DOHH2 (cell line): ENCODE measurements around the gene UBFD1.
"Not testable (repeated sequence)": the region's sequence is repeated elsewhere in the genome, so short reads cannot be mapped to it uniquely, and the experiment has no call there.

ENCODE experiments used
- H3F3A ChIP-seq: fragments of 200-600 bp; sonication (generic), shearing (Covaris generic); 2 replicates; pipeline ENCODE4 v1.6.0; 2016; ENCODE audit warnings: antibody characterized with exemption, mild to moderate bottlenecking; ENCODE audit not compliant: control insufficient read depth, insufficient read depth
- H3K27ac ChIP-seq: fragments of 200-600 bp; sonication (generic); 2 replicates; pipeline ENCODE4 v1.5.1; 2014; ENCODE audit warnings: low read depth, mild to moderate bottlenecking, low read length, moderate library complexity
- H3K27me3 ChIP-seq: fragments of 200-600 bp; sonication (generic); 2 replicates; pipeline ENCODE4 v1.6.1; 2014; ENCODE audit warnings: mild to moderate bottlenecking, low read length, mixed read lengths; ENCODE audit not compliant: control insufficient read depth
- H3K36me3 ChIP-seq: fragments of 200-600 bp; sonication (generic); 2 replicates; pipeline ENCODE4 v1.6.1; 2014; ENCODE audit warnings: mild to moderate bottlenecking, low read length, moderate library complexity, mixed read lengths; ENCODE audit not compliant: control insufficient read depth
- H3K4me1 ChIP-seq: fragments of 200-600 bp; sonication (generic); 2 replicates; pipeline ENCODE4 v1.6.1; 2014; ENCODE audit warnings: mild to moderate bottlenecking, low read length, mixed read lengths; ENCODE audit not compliant: control insufficient read depth
- H3K4me2 ChIP-seq: fragments of 200-600 bp; sonication (generic); 2 replicates; pipeline ENCODE4 v1.6.0; 2014; ENCODE audit warnings: mild to moderate bottlenecking, low read length, moderate library complexity
- H3K4me3 ChIP-seq: fragments of 200-600 bp; sonication (generic); 2 replicates; pipeline ENCODE4 v1.5.1; 2014; ENCODE audit warnings: mild to moderate bottlenecking, low read length, mixed read lengths
- H3K79me2 ChIP-seq: fragments of 200-600 bp; sonication (generic); 2 replicates; pipeline ENCODE4 v1.6.1; 2014; ENCODE audit warnings: mild to moderate bottlenecking, low read length, mixed read lengths; ENCODE audit not compliant: control insufficient read depth
- H3K9me2 ChIP-seq: fragments of 200-600 bp; sonication (generic); replicated peaks from 2 replicates; pipeline ENCODE4 v1.6.1; 2014; ENCODE audit warnings: mild to moderate bottlenecking, low read length, mixed read lengths; ENCODE audit not compliant: control insufficient read depth
- H3K9me3 ChIP-seq: fragments of 200-600 bp; sonication (generic); 2 replicates; pipeline ENCODE4 v1.6.1; 2014; ENCODE audit warnings: antibody characterized with exemption, low read length, mixed read lengths; ENCODE audit not compliant: control insufficient read depth, insufficient read depth
- H4K20me1 ChIP-seq: fragments of 200-600 bp; sonication (generic); 2 replicates; pipeline ENCODE4 v1.6.0; 2014; ENCODE audit warnings: low read depth, mild to moderate bottlenecking, antibody characterized with exemption, low read length, moderate library complexity; ENCODE audit not compliant: control insufficient read depth, insufficient read depth
- CTCF ChIP-seq: fragments of 200-600 bp; sonication (generic); IDR thresholded peaks from one replicate; pipeline ENCODE4 v1.5.1; 2014; ENCODE audit warnings: antibody characterized with exemption, mild to moderate bottlenecking, low read depth, low read length; ENCODE audit not compliant: poor library complexity, severe bottlenecking
- EZH2phosphoT487 ChIP-seq: fragments of 200-600 bp; sonication (generic); IDR thresholded peaks from 2 replicates; pipeline ENCODE4 v1.6.1; 2017; ENCODE audit warnings: borderline replicate concordance, mild to moderate bottlenecking, antibody characterized with exemption, low read length, moderate library complexity, mixed read lengths

The UBFD1 gene

GRCh38 chr16:23607726-23608125 lies 50.2 kb downstream of the UBFD1 start:
- Histone ChIP-seq H3K9me2 (no peaks in the 10 kb centered on the region), H3K36me3 (peaks cover 23% of the 10 kb centered on the region), H3F3A (no peaks in the 10 kb centered on the region), H3K4me1 (no peaks in the 10 kb centered on the region), H3K27me3 (no peaks in the 10 kb centered on the region), H3K4me2 (no peak overlapping the region), H3K27ac (no peak overlapping the region), H3K79me2 (no peaks in the 10 kb centered on the region), H3K4me3 (no peak overlapping the region), H3K9me3 (no peaks in the 10 kb centered on the region), H4K20me1 (no peaks in the 10 kb centered on the region)
- TF ChIP-seq CTCF (no peak), EZH2phosphoT487 (no peak)

- H4K20me1 ChIP-seq: no peaks in the 10 kb centered on the region
- H3K4me3 ChIP-seq: no peak overlapping the region
- H3K4me2 ChIP-seq: no peak overlapping the region
- H3K4me1 ChIP-seq: no peaks in the 10 kb centered on the region
- no peak overlapping the region for H3K27ac ChIP-seq
- H3F3A ChIP-seq: no peaks in the 10 kb centered on the region
- no peaks in the 10 kb centered on the region for H3K27me3 ChIP-seq
- no peaks in the 10 kb centered on the region for H3K9me3 ChIP-seq
- TF ChIP-seq EZH2phosphoT487 (no peak), CTCF (no peak)
- no peaks in the 10 kb centered on the region for H3K9me2 ChIP-seq
- no peaks in the 10 kb centered on the region for H3K79me2 ChIP-seq
- H3K36me3 ChIP-seq: peaks cover 19% of the 10 kb centered on the region
Measured at GRCh38 chr16:23608194-23608593, 50.7 kb downstream of the UBFD1 start.

GRCh38 chr16:23609929-23610328 lies 52.4 kb downstream of the UBFD1 start:
- H3K27me3 ChIP-seq: no peaks in the 10 kb centered on the region

GRCh38 chr16:23610905-23611304 lies 53.4 kb downstream of the UBFD1 start:
- H3K9me2 ChIP-seq, H3K27ac ChIP-seq, H3K27me3 ChIP-seq, H3K9me3 ChIP-seq, H3K79me2 ChIP-seq, H3K4me1 ChIP-seq, H3K4me2 ChIP-seq, H4K20me1 ChIP-seq, H3F3A ChIP-seq, H3K4me3 ChIP-seq: not testable (repeated sequence)
- peaks cover 15% of the 10 kb centered on the region for H3K36me3 ChIP-seq

More at GRCh38 chr16:23609929-23610328, 52.4 kb downstream of the UBFD1 start:
- no peaks in the 10 kb centered on the region for H4K20me1 ChIP-seq
- H3K9me2 ChIP-seq: no peaks in the 10 kb centered on the region
- H3F3A ChIP-seq: no peaks in the 10 kb centered on the region
- no peaks in the 10 kb centered on the region for H3K4me1 ChIP-seq
- TF ChIP-seq EZH2phosphoT487: no peak
- no peak for TF ChIP-seq CTCF
- no peak overlapping the region for H3K4me2 ChIP-seq
- no peak overlapping the region for H3K27ac ChIP-seq
- peaks cover 17% of the 10 kb centered on the region for H3K36me3 ChIP-seq
- no peak overlapping the region for H3K4me3 ChIP-seq
- no peaks in the 10 kb centered on the region for H3K9me3 ChIP-seq
- no peaks in the 10 kb centered on the region for H3K79me2 ChIP-seq
